ENCODE results near the gene UBE2E2. TPM values are rescaled to one million over a fixed set of nuclear protein-coding genes. Genes with fewer than 3 reads are reported as not detected.

The UBE2E2 gene
- total RNA-seq, 1 donor from 2014 or later = 24.2 TPM

GRCh38 chr3:23302271-23302670, 99.1 kb downstream of the UBE2E2 start:
- peaks cover 2% of the 10 kb centered on the region for H3K9me3 Mint-ChIP-seq
- DNase-seq (ENCODE audit: low read depth, low spot score) = no peak

GRCh38 chr3:23303601-23304217, 100.6 kb downstream of the UBE2E2 start:
- Mint-ChIP-seq H3K4me3 (no peak overlapping the region), H3K9me3 (peaks cover 2% of the 10 kb centered on the region), H3K27ac (ENCODE audit: unreplicated experiment) (no peak overlapping the region), H3K27me3 (ENCODE audit: low read depth) (no peaks in the 10 kb centered on the region), H3K36me3 (ENCODE audit: low read depth) (peaks cover 8% of the 10 kb centered on the region), H3K4me1 (no peaks in the 10 kb centered on the region)
- no peak for TF ChIP-seq CTCF (conservative IDR thresholded peaks at IDR 0.05)
- DNase-seq (ENCODE audit: low read depth, low spot score) = no peak

More at GRCh38 chr3:23302271-23302670, 99.1 kb downstream of the UBE2E2 start:
- no peak overlapping the region for H3K27ac Mint-ChIP-seq (ENCODE audit: unreplicated experiment)
- TF ChIP-seq CTCF (conservative IDR thresholded peaks at IDR 0.05) = no peak
- H3K36me3 Mint-ChIP-seq (ENCODE audit: low read depth) = peaks cover 8% of the 10 kb centered on the region
- H3K4me1 Mint-ChIP-seq = no peaks in the 10 kb centered on the region
- no peaks in the 10 kb centered on the region for H3K27me3 Mint-ChIP-seq (ENCODE audit: low read depth)
- H3K4me3 Mint-ChIP-seq = no peak overlapping the region

- H3K27me3 Mint-ChIP-seq (ENCODE audit: low read depth) = no peaks in the 10 kb centered on the region
- no peak overlapping the region for H3K27ac Mint-ChIP-seq (ENCODE audit: unreplicated experiment)
- H3K4me1 Mint-ChIP-seq = no peaks in the 10 kb centered on the region
- no peaks in the 10 kb centered on the region for H3K9me3 Mint-ChIP-seq
- DNase-seq (ENCODE audit: low read depth, low spot score) = no peak
- TF ChIP-seq CTCF (conservative IDR thresholded peaks at IDR 0.05) = no peak
- peaks cover 4% of the 10 kb centered on the region for H3K36me3 Mint-ChIP-seq (ENCODE audit: low read depth)
- H3K4me3 Mint-ChIP-seq = no peak overlapping the region
Measured at GRCh38 chr3:23304424-23304823, 101.3 kb downstream of the UBE2E2 start.

GRCh38 chr3:23308986-23309625, 106.0 kb downstream of the UBE2E2 start:
- Mint-ChIP-seq H3K9me3 (peaks cover 2% of the 10 kb centered on the region), H3K36me3 (ENCODE audit: low read depth) (peaks cover 4% of the 10 kb centered on the region), H3K4me3 (no peak overlapping the region), H3K27ac (ENCODE audit: unreplicated experiment) (no peak overlapping the region), H3K4me1 (no peaks in the 10 kb centered on the region), H3K27me3 (ENCODE audit: low read depth) (no peaks in the 10 kb centered on the region)
- DNase-seq (ENCODE audit: low read depth, low spot score) = no peak
- TF ChIP-seq CTCF (conservative IDR thresholded peaks at IDR 0.05) = no peak

- TF ChIP-seq CTCF (conservative IDR thresholded peaks at IDR 0.05) = no peak
- peaks cover 4% of the 10 kb centered on the region for H3K36me3 Mint-ChIP-seq (ENCODE audit: low read depth)
- DNase-seq (ENCODE audit: low read depth, low spot score) = no peak
- H3K4me3 Mint-ChIP-seq = no peak overlapping the region
- H3K9me3 Mint-ChIP-seq = peaks cover 5% of the 10 kb centered on the region
- H3K27me3 Mint-ChIP-seq (ENCODE audit: low read depth) = no peaks in the 10 kb centered on the region
- H3K4me1 Mint-ChIP-seq = no peaks in the 10 kb centered on the region
- no peak overlapping the region for H3K27ac Mint-ChIP-seq (ENCODE audit: unreplicated experiment)
Measured at GRCh38 chr3:23312866-23313265, 109.7 kb downstream of the UBE2E2 start.

Measured in neural crest cell (in vitro differentiated cells).